Stimulated activated effector memory CD8-positive, alpha-beta T cell treated with anti-CD3 and anti-CD28 coated beads, Interleukin-12 subunit alpha, Interleukin-12 subunit beta, amount 100 ng/mL, for 72 hours (primary cell): ENCODE data around the gene ARL14EPL.
"Not testable (repeated sequence)": the region's sequence is repeated elsewhere in the genome, so short reads cannot be mapped to it uniquely, and the experiment has no call there.

Experiments
- ATAC-seq: fragments of 150-1000 bp; cut with Tn5 transposase; 2 replicates; pipeline ENCODE4 v1.10.0; 2021
- DNase-seq, 2 donors: peaks; one replicate each; pipeline ENCODE4 v3.0.0; 2021 to 2022; ENCODE audit warnings: low spot score in 2 of 2
- H3K27ac Mint-ChIP-seq: one replicate; pipeline ENCODE4 v1.8.0; 2022; ENCODE audit warnings: mild to moderate bottlenecking, mixed read lengths
- H3K36me3 Mint-ChIP-seq: one replicate; pipeline ENCODE4 v1.8.0; 2022; ENCODE audit warnings: mild to moderate bottlenecking, mixed read lengths
- H3K4me1 Mint-ChIP-seq: one replicate; pipeline ENCODE4 v1.8.0; 2022; ENCODE audit warnings: mixed read lengths
- H3K4me3 Mint-ChIP-seq: one replicate; pipeline ENCODE4 v1.8.0; 2022; ENCODE audit warnings: mild to moderate bottlenecking, mixed read lengths
- H3K9me3 Mint-ChIP-seq: one replicate; pipeline ENCODE4 v1.8.0; 2022; ENCODE audit warnings: mixed read lengths

ARL14EPL gene

DNA sequence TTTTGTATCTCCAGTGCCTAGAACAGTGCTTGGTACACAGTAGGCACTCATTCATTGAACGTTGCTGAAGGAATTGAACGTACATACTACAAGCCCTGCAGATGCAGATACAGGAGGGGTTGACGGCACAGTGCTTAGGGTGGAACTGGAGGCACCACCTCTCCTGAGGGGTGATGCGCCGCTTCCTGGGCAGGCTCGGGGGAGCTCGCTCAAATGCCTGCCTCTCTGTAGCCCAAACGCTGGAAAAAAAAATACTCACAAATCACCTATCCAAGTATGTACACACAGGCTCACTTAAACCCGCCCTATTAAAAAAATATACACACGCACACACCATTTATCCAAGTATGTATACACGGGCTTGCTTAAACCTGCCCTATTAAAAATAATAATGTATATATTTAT is 52.0 kb downstream of the ARL14EPL start:
- DNase-seq (peak in 1 of 2 donors; percentile 60), ATAC-seq (peak; percentile 53)
- H3K36me3 Mint-ChIP-seq: no peaks in the 10 kb centered on the region
- H3K4me1 Mint-ChIP-seq: peaks cover 15% of the 10 kb centered on the region
- H3K9me3 Mint-ChIP-seq: no peaks in the 10 kb centered on the region
- peak overlapping the region; percentile 77 for H3K4me3 Mint-ChIP-seq
- H3K27ac Mint-ChIP-seq: peak overlapping the region; percentile 91

DNA sequence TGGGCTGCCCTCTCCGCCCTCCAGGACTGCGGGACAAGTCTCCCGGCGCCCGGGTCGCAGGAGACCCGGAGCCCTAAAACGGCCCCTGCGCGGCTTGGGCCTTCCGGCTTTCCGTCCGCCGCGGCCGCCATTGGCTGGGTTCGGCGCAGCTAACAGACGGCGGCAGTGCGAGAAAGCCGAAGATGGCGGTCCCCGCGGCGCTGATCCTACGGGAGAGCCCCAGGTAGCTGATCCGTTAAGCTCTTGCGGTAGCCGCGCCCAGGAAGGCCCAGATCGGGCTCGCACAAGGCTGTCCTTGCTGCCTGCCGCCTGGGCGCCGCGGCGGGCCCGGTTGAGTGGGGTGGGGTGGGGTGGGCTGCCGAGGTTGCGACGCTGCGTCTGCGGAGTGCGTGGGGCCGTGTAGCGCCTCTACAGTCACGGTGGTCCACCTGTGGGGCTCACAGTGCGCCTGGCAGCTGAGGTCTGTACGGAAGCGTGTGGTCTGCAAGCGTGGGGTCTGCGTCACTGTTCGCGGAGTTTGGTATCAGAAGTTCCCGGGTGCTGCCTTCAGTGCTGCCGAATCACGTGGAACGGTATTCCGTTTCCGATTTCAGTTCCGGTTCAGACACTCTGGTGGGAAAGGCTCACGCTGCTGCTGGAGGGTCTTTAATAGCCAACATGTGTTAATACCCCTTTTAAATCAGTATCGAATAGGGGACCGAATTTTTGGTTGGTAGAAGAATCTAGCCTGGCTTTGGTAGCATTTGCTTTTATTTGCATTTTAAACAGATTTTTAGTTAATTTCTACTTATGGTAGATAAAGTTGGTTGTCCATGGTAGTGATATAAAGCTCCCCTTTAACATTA is 52.8 kb downstream of the ARL14EPL start, which contains the start of gene COMMD10:
Gene COMMD10, plus strand, starts transcription at position 155 of the 845 bp plus-strand sequence.
- Mint-ChIP-seq H3K4me1 (peaks cover 15% of the 10 kb centered on the region), H3K9me3 (no peaks in the 10 kb centered on the region), H3K27ac (peak within 1 kb of the TSS; percentile 91), H3K36me3 (no peaks in the 10 kb centered on the region), H3K4me3 (peak within 1 kb of the TSS; percentile 77)
- ATAC-seq (peak; percentile 97), DNase-seq (peak; percentile 62 to 82)

DNA sequence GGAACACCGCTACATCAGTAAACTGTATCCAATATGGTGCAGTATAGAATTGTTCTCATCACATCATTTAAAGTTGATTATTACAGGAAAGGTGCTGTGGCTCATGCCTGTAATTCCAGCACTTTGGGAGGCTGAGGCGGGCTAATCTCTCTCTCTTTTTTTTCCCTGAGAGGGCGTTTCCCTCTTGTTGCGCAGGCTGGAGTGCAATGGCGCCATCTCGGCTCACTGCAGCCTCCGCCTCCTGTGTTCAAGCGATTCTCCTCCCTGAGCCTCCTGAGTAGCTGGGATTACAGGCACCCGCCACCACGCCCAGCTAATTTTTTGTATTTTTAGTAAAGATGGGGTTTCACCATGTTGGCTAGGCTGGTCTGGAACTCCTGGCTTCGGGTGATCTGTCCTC is 54.0 kb downstream of the ARL14EPL start:
- H3K36me3 Mint-ChIP-seq, ATAC-seq, DNase-seq, H3K9me3 Mint-ChIP-seq, H3K27ac Mint-ChIP-seq: not testable (repeated sequence)
- H3K4me3 Mint-ChIP-seq: peak overlapping the region; percentile 77
- H3K4me1 Mint-ChIP-seq: peaks cover 15% of the 10 kb centered on the region

DNA sequence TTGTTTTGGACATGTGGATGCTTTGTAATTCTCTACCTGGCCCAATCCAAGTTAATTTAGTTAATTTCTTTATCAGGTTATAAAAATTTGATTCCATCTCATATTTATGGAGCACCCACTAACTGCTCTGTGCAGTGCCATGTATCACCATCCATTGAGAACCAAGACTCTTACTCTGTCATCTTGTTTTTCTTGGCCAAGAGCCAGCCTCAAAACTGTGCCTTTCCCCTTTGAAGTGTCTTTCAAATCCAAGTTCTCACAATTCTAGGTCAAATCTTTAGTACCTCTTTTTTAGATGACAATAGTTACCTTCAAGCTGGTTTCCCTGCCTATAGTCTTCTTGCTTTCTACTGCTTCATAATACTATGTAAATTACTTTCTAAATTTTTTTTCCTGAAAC is 55.8 kb downstream of the ARL14EPL start:
- H3K9me3 Mint-ChIP-seq: no peaks in the 10 kb centered on the region
- H3K27ac Mint-ChIP-seq: no peak overlapping the region
- H3K36me3 Mint-ChIP-seq: peaks cover 23% of the 10 kb centered on the region
- ATAC-seq: no peak
- no peak for DNase-seq
- peaks cover 10% of the 10 kb centered on the region for H3K4me1 Mint-ChIP-seq
- no peak overlapping the region for H3K4me3 Mint-ChIP-seq

DNA sequence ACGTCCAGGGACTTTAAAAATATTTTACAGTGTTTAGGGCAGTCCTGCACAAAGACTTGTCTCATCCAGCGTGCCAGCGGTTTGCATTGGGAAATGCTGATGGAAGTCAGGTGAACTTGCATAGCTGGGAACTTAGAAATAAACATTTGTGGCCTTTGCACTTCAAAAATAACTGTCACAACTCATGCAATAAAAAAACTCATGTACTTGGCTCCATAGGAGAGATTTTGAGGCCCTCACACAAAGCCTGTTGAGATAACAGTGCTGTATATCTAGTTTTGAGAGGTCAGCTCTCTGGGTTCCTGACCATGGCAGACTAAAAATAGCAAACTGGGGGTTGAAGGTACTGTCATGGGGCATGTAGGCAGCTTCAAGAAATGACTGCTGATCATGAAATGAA is 58.0 kb downstream of the ARL14EPL start:
- no peak overlapping the region for H3K27ac Mint-ChIP-seq
- H3K9me3 Mint-ChIP-seq: no peaks in the 10 kb centered on the region
- H3K4me1 Mint-ChIP-seq: no peaks in the 10 kb centered on the region
- ATAC-seq: no peak
- no peak for DNase-seq
- H3K4me3 Mint-ChIP-seq: no peak overlapping the region
- peaks cover 40% of the 10 kb centered on the region for H3K36me3 Mint-ChIP-seq

DNA sequence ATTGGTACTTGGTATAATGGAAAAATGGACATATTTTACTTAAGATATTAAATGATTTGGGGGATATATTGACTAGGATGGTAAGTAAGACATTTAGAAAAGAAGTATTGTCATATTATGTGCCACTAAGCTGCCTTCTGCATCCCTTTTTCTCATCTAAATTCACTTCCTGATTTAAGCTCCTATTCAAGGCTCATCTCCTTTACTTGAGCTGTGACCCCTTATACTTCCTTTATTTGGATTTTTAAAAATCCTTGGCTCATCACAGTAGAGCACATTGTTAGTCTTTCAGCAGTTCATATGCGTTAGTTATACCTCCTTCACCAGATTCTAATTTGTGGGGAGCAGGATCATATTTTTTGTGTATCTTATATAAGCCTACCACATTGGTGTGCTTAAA is 59.1 kb downstream of the ARL14EPL start:
- ATAC-seq (no peak), DNase-seq (no peak)
- H3K9me3 Mint-ChIP-seq: no peaks in the 10 kb centered on the region
- no peak overlapping the region for H3K4me3 Mint-ChIP-seq
- H3K27ac Mint-ChIP-seq: no peak overlapping the region
- H3K4me1 Mint-ChIP-seq: no peaks in the 10 kb centered on the region
- H3K36me3 Mint-ChIP-seq: peaks cover 51% of the 10 kb centered on the region

DNA sequence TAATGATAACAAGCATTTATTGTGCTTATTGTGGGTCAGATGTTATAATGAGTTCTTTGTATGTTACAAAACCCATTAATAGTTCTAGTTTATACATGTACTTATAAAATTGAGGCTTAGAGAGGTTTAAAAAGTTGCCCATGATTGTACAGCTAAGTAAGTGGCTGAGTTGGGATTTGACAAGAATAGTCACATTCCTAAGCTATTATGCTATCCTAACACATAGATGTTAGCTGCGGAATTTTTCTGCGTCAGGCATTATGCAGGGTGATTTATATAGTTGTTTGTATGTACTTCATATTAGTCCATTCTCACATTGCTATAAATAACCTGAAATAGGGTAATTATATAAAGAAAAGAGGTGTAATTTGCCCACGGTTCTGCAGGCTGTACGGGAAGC is 65.0 kb downstream of the ARL14EPL start:
- DNase-seq (no peak), ATAC-seq (no peak)
- no peak overlapping the region for H3K27ac Mint-ChIP-seq
- no peaks in the 10 kb centered on the region for H3K9me3 Mint-ChIP-seq
- no peak overlapping the region for H3K4me3 Mint-ChIP-seq
- peaks cover 60% of the 10 kb centered on the region for H3K36me3 Mint-ChIP-seq
- H3K4me1 Mint-ChIP-seq: no peaks in the 10 kb centered on the region

DNA sequence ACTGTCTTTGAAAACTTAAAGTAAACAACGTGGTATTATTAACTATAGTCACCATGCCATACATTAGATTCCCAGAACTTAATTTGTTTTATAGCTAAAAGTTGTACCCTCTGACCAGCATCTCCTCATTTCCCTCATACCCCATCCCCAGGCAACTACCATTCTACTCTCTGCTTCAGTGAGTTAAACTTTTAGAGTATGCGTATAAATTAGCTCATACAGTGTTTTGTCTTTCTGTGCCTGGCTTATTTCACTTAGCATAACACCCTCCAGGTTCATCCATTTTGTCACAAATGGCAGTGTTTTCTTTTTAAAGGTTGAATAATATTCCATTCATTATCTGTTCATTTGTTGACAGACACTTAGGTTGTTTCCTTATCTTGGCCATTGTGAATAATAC is 66.7 kb downstream of the ARL14EPL start:
- no peaks in the 10 kb centered on the region for H3K9me3 Mint-ChIP-seq
- no peak for DNase-seq
- H3K27ac Mint-ChIP-seq: no peak overlapping the region
- H3K4me1 Mint-ChIP-seq: peaks cover under 1% of the 10 kb centered on the region
- no peak for ATAC-seq
- no peak overlapping the region for H3K4me3 Mint-ChIP-seq
- peaks cover 43% of the 10 kb centered on the region for H3K36me3 Mint-ChIP-seq

DNA sequence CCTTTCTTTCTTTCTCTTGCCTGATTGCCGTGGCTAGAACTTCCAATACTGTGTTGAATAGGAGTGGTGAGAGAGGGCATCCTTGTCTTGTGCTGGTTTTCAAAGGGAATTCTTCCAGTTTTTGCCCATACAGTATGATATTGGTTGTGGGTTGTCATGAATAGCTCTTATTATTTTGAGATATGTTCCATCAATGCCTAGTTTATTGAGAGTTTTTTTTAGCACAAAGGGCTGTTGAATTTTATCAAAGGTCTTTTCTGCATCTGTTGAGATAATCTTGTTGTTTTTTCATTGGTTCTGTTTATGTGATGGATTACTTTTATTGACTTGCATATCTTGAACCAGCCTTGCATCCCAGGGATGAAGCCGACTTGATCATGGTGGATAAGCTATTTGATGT is 72.7 kb downstream of the ARL14EPL start:
- H3K9me3 Mint-ChIP-seq, H3K4me3 Mint-ChIP-seq, DNase-seq, ATAC-seq, H3K27ac Mint-ChIP-seq: not testable (repeated sequence)
- Mint-ChIP-seq H3K4me1 (peaks cover 38% of the 10 kb centered on the region), H3K36me3 (peaks cover 18% of the 10 kb centered on the region)
